CD4-positive, alpha-beta T cell treated with Interleukin-2 at 100 ng/mL for 4 hours (primary cell): ENCODE data around the gene MSH5.

Source experiments
- DNase-seq: peaks from one replicate; pipeline ENCODE4 v3.0.0-alpha.2; 2020; ENCODE audit warnings: low spot score

The MSH5 gene

DNA sequence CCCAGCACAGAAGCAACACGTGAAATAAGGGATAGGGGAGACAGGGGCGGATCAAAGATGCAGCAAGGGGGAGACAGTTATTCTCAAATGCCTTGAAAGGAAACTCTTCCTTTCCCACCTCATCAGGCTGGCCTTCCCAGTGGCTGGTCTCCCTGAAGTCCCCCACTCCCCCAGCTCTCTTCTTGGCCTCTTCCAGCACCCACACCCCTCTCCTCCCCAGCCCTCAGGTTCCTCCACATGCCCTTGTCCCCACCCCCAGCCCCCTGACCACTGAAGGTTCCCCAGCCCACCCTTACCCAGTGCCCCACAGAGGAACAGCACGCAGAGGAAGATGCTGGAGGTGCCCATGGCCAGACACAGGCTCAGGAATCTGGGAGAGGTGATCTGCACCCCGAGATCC lies 26.3 kb upstream of the MSH5 start:
- no peak for DNase-seq

DNA sequence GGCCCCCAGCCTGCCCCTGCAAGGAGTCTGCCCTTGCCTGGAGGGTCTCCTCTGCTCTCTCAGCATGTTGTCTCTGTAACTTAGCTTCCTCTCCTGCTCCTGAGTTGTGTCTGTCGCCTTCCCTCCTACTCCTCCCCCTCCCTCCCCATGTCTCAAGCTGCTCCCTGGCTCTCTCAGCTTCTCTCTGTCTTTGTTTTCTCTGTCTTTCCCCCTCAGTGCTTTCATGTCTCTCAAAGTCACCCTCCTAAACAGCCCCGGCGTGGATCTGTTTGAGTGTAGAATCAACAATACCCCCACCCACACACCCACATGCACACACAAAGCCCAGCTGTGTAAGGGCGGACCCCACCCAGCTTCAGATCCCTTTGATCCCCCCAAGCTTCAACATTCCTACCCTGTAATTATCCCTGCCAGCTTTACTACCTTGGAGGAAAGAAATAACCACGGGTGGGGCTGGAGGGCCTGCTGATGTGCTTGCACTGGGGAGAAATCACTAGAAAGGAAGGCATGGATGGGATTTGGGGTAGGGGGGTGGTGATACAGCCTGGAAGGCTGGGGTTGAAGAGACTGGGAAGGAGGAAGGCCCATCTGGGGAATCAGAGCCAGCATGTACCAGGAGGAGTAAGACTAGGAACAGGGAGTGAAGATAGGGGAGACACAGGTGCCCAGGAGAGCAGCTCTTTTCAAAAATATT lies 25.7 kb upstream of the MSH5 start:
- DNase-seq, result no peak

DNA sequence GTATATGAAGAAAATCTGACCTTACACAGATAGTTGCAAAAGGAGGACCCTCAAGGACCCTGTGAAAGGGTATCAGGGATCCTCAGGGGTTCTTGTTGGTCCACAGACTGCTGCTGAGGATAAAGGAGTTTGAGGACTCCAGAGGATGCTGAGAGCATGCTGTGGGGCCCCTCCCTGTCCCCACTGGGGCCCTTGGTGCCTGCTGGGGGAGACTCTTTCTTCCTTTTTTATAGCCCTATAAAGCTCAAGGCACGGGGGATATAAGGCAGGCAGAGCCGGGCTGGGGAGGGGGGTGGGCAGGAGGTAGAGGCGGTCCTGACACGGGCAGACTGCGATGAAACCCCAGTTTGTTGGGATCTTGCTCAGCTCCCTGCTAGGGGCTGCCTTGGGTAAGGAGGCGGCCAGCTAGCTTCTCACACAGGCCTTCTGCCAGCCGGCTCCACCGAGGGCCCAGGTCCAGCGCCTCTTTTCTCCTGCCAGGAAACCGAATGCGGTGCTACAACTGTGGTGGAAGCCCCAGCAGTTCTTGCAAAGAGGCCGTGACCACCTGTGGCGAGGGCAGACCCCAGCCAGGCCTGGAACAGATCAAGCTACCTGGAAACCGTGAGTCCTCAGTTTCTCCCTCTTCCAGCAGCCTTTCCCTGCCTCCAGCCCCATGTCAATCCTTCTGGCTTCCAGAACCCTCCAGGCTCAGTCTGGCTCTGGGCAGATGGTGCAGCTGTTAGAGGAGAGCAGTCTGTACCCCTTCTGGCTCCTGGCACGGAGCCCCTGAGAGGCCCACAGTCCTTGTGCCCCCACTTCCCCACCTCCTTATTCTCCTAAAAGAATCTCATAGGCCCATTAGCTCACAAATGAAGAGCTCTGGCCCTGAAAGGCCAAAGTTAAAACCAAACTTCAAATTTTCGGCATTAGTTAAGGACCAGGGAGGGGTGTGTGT lies 24.5 kb upstream of the MSH5 start, which contains the start of gene LY6G6D:
TSS of gene LY6G6D (plus strand) at position 327 of the 937 bp plus-strand sequence. CDS start at position 335, 8 bp downstream.
- DNase-seq, result no peak

DNA sequence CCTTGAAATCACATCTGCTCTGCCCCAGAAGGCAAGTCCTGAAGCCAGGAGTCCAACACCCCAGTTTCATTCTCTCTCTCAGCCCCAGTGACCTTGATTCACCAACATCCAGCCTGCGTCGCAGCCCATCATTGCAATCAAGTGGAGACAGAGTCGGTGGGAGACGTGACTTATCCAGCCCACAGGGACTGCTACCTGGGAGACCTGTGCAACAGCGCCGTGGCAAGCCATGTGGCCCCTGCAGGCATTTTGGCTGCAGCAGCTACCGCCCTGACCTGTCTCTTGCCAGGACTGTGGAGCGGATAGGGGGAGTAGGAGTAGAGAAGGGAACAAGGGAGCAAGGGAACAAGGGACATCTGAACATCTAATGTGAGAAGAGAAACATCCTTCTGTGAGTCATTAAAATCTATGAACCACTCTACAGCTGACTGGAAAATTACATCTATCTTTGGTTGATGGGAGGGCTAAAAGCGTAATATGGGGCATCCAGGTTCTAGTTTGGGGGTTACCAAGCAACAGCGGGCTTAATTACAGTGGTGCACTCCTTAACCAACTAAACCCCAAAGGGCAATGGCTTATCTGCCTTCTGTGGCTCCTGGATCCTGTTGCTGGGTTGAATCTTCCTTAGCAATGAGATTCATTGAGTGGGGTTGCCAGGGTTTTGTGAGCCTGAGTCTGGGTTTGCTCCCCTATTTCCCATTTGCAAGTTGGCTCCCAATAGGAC lies 22.1 kb upstream of the MSH5 start:
- no peak for DNase-seq

DNA sequence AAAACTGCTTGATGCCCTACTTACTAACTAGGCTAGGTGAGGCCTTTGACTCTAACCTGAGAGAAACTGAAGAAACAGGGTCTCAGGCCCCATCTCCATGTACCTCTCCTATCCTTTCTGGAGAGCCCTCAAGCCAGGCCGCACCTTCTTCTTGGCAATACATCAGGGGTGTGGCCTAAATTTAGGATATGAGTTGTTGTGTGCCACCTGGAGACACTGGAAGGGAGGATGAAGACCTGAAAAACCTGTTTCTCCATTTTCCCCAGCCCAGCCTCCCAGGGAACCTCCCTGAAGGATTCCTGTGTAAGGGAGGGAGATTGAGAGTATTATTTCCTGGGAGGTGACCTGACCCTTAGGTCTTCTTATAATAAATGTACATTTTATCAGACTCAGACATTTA lies 21.5 kb upstream of the MSH5 start:
- DNase-seq, result no peak

DNA sequence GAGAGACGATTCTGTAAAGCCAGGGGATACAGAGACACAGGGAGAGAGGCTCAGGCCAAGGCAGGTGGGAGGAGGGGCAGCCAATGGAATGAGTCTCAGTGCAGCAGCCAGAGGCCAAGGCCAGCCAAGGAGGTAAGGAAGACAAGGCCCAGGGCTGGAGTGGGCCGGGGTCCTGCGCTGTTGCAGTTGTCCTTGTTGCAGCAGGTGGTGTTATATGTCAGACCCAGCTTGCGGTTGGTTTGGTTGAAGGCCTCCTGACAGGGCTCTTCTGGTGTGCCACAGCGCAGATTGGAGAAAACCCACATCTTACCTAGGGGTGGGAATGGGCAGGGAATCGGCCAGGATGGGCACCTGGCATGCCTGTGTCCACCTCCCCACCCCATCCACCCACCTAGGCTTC lies 20.8 kb upstream of the MSH5 start:
- DNase-seq, result no peak

DNA sequence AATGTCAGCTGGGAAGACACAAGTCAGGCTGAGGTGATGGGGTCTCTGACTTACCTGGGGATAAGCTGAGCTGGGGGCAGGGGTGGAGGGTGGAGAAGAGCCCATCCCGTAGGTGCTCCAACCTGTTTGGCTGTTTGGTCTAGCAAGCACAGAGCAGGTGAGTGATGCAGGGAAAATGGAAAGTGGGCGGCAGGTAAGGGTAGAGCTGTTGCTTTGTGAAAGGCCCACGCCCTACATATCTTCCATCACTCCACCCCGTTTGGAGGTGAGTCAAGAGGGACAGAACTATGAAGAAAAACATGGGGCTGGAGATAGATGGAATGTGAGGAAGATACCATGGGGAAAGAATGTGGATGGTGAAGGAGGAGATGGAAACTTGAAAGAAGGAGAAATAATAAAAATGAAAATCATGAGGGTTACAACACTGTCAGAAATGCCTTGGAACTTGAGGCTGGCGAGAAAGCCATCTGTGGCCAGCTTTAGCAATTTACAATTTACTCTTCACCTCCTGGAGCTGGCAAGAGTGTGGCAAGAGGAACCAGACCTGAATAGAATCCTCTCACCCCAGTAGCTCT lies 19.5 kb upstream of the MSH5 start:
- DNase-seq, result no peak

DNA sequence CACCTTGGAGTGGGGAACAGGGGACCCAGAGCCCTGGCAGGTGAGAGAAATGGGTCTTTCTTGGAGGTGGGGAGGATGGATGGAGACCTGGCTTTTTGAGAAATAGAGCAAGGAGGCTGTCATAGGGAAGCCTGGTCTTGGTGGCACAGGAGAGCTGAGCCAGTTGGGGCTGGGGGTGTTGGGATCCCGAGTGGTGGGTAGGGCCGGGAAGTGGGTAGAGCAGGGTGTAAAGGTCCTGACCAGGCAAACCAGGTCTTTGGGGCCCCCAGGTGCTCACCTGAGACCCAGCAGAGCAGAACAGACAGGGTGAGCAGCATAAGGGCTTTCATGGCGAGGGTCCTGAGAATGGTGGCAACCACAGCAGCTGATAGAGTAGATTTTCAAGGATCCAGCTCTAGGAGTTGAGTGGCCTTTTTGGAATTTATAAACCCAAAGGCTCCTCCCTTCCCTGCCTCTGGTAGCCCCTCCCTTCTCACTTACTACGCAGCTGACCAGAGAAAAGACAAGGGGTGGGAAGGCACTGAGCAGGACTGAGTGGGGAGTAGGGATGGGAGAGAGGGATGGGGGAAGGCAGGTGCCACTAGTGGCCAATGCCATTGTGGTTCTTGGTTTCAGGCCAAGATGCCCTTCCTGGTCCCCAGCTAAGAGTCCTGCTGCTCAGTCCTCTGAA lies 18.3 kb upstream of the MSH5 start, which contains the start of gene LY6G6C:
TSS of gene LY6G6C (minus strand) at position 396 of the 670 bp plus-strand sequence. CDS start at position 329, 67 bp downstream.
- no peak for DNase-seq

DNA sequence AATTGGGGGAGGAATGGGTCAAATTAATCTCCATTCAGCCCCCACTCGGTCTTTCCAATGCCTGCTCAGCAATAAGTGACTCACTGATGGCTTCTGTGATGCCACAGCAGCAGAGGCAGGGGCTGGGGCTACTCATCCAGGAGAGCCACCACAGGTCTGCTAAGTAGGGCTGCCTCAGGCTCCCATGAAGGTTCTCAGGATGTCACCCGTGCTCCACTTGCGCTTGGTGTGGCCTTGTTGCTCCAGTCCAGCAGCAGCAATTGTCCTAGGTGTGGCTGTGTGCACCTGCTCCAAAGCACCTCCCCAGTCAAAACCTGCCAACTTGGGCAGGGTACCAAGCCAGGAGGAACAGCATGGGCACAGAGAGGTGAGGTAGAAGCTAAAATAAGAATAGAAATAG lies 17.6 kb upstream of the MSH5 start:
- DNase-seq, result no peak

DNA sequence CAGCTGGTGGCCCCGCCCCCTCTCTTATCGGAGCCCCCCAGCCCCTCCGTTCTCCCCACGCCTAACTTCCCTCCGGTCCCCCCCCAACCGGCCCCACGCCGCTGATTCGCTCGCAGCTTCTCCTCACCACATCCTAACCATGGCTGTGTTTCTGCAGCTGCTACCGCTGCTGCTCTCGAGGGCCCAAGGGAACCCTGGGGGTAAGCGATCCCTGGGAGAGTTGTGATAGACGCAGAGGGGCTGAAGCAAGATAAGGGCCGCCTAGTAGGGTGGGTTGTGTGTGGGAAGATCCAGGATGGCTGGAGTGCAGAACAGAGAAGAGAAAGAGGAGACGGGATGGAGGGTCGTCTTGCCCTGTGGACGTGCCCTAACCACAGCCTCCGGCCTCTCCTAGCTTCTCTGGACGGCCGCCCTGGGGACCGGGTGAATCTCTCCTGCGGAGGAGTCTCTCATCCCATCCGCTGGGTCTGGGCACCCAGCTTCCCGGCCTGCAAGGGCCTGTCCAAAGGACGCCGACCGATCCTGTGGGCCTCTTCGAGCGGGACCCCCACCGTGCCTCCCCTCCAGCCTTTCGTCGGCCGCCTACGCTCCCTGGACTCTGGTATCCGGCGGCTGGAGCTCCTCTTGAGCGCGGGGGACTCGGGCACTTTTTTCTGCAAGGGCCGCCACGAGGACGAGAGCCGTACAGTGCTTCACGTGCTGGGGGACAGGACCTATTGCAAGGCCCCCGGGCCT lies 16.4 kb upstream of the MSH5 start, which contains the start of gene MPIG6B:
TSS of gene MPIG6B (plus strand) at position 129 of the 735 bp plus-strand sequence. CDS start at position 140, 11 bp downstream.
- DNase-seq, result no peak

DNA sequence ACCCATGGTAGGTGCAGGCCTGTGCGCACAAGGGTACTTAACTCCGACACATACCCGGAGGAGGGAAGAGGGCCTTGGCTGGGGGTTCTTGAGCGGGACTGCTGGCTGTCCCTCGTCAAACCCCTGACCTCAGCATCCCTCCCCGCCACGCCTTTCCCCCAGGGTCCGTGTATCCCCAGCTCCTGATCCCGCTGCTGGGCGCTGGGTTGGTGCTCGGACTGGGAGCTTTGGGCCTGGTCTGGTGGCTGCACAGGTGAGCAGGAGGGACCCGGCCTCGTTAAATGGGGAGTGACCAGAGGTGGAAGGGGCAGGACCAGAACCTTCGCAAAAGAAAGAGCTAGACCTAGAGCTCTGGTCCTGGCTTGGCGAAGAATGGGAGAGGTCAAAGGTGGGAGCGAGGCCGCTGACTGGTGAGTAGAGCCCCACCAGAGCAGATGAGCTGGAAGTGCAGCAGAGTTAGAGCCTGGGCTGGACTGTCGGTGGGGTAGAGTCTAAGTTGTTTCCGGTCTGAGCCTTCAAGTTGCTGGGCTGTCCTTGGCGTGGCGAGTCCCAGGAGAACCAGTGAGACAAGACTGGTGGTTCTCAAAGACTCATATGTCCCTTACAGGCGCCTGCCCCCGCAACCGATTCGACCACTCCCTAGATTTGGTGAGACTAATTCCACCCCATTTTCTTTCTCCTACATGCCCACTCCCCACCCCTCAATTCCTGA lies 15.7 kb upstream of the MSH5 start:
- no peak for DNase-seq

DNA sequence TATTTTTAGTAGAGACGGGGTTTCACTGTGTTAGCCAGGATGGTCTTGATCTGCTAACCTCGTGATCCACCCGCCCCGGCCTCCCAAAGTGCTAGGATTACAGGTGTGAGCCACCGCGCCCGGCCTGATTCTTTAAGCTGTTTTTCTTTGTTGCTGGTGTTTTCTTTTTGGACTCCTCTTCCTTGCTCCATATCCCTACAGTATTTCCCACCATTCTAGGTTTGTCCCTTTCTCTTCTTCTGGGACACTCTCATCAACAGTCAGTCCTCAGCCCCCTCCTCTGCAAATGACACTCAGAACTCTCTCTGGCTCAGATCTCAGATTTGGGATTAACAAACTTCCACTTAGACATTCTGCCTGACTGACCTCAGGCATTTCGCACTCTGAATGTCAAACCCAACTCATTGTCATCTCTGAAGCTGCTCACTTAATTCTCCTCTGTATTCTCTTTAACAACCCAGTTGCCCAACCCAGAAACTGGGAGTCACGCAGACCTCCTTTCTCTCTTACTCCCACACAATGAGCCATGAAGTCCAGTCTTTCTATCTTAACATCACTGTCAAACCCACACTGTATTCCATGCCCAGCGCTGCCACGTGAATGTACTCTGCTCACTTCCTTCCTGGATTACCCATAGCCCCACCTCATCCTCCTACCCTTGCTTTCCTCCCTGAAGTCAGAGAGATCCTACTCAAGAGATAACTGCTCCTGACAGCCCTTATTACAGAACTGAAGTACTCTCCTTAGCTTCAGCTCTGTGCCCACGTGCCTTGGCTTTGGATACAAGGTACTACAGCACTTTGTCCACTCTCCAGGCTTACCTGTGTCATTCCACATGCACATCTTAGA lies 14.1 kb upstream of the MSH5 start:
- no peak for DNase-seq

DNA sequence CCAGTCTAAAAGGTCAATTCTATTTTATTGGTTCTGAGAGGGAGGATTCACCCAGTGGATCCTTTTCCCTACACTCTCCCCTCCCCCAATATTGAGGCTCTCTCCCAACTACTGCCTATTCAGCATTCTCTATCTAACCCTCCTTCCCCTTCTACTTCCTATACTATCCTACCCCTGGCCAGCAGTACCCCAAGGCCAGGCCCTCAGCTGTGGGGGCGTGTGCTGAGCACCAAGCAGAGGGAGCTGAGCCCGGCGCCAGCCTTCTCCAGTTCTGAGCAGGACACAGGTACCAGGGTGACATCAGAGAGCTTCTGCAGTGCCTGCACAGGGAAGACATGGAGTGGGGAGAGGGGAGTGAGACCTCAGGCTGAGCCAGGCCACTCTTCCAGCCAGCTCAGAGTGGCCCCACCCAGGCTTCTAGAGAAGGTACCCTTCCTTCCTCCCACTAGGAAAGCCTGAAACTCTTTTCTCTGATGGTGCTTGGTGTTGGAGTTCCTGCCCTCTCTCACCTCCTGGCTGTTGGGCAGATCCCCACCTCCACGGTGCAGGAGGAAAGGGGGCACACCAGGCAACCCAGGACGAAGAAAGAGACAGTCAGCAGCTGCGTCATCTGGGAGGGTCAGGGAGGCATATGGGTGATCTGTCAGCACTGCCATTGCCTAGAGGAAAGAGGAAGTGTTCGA lies 12.6 kb upstream of the MSH5 start:
- peak; percentile 31 for DNase-seq

DNA sequence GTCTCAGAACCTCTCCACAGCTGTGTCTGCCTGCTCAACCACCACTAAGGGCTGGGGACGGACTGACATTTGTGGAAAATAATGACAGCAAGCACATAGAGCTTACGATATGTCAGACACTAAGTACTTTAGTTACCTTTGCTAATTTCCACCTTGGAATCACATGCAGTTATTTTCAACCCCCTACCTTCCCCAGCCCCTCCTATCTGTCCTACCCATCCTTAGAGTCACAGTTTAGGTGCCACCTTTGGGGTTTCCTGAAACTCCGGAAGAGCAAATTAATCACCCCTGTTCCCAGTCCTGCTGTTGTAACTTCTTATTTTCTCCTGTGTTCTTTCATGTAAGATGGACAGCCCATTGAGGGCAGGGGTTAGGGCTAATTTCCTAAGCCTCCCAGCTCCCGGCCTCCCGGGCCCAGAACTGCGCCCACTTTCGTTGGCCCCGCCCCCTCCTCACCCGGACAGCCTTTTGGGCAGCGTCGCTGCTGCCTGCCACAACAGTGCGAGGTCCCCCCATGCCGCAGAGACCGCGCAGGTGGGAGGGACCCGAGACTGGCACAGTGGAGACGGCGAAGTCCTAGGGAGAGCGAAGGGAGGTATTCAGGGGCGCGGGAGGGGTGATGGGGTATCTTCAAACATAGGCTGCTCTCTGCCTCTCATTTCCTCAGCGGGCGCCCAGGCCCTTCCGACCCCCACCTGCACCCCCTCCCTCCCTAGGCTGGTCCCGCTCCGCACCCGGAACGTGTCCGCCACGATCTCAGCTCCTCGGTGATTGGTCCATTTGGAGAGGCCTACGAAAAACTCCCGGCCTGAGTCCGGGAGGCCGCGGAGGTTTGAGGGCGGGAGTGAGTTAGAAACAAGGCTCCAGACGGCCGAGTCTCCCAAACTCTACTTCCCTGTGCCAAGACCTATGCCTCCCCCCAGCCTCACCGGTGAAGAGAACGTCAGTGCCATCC lies 11.8 kb upstream of the MSH5 start:
- DNase-seq, result no peak

DNA sequence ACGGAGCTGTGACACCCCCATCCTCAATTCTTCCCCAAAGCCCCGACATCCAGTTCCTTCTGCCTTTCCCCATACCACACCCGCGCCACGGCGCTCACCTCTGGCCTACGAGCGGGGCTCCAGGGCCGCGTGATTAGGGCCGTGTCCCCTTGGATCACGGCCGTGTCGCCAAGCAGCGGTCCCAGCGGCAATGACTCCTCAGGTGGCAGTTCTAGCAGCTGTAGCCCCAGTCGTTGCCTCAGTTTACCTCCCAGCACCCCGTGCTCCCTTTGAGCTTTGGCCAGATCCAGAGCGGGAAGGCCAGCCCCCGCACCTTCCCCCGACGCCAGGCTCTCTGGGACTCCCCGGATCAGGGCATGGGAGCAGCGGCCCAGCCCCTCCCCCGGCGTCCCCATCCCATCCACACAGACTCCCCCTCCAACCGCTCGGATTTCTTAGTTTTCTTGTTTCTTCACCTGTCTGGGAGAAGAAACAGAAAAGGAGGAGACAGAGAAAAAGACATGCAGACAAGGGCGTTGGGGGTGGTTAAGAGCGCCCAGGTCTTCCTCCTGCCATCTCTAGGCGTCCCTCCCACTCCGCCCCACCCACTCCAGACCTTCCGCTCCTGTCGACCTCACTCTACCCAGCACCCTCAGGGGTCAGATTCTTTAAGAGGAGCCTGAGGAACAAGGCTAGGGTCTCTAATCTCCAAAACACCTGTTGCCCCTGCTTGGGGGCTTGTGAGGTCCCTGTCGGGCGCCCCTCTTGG lies 10.9 kb upstream of the MSH5 start, which contains the start of gene DDAH2:
TSS of gene DDAH2 (minus strand) at position 533 of the 748 bp plus-strand sequence. CDS start at position 395, 138 bp downstream.
- DNase-seq, result no peak

DNA sequence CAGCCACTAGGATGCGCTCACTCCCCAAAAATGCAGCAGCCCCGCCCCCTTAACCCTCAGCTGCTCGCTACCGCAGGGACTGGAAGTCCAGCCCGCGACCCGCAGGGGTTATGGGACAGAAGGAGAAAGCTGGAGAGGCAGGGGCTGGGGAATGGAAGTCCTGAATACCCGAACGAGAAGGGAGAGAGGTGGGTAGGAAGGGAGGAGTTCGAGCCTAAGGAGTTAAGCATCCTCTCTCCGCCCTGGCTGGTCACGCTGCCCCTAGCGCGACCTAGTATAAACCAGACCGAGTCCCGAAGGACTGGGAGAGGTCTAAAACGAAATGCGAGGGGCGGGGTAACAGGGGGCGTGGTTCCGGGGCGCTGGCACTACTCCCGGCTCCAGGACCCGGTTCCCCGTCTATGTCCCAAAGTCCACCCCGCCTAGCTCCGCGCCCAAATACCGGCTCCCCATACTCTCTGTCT lies 10.3 kb upstream of the MSH5 start:
- DNase-seq, result peak; percentile 83
